ENCODE results near the gene DHX36.
A peak's percentile ranks its signal among the peaks of the same experiment; 100 is the strongest.

Gene DHX36

GRCh38 chr3:154280161-154280560 is 44.1 kb downstream of the DHX36 start:
- no peak for DNase-seq (ENCODE audit: low read depth)

GRCh38 chr3:154275965-154276364 is 48.3 kb downstream of the DHX36 start:
- DNase-seq (ENCODE audit: low read depth) = no peak

- DNase-seq (ENCODE audit: low read depth) = no peak
These were observed 49.0 kb downstream of the DHX36 start for GRCh38 chr3:154275292-154275691.

GRCh38 chr3:154274348-154274747 is 49.9 kb downstream of the DHX36 start:
- no peak for DNase-seq (ENCODE audit: low read depth)

DNA sequence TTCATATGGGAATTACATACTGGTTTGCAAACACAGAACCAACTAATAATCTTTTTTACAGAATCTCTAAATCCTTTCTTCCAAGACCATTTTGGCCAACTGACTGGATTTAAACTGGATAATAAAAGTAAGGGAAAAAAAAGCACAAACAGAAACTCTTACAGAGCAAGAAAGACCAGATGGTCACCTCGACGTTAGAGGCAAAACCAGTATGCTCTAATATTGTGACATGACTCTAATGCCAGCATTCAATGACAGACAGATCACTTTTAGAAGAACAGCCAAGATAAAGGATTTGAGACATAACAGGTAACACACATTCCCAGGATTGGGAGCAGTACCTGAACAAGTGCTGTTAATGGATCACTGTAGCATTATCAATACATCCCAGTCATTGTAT is 50.9 kb downstream of the DHX36 start:
- no peak for DNase-seq (ENCODE audit: low read depth)

- no peak for DNase-seq (ENCODE audit: low read depth)
These were observed 69.8 kb downstream of the DHX36 start for GRCh38 chr3:154254527-154254926.

DNA sequence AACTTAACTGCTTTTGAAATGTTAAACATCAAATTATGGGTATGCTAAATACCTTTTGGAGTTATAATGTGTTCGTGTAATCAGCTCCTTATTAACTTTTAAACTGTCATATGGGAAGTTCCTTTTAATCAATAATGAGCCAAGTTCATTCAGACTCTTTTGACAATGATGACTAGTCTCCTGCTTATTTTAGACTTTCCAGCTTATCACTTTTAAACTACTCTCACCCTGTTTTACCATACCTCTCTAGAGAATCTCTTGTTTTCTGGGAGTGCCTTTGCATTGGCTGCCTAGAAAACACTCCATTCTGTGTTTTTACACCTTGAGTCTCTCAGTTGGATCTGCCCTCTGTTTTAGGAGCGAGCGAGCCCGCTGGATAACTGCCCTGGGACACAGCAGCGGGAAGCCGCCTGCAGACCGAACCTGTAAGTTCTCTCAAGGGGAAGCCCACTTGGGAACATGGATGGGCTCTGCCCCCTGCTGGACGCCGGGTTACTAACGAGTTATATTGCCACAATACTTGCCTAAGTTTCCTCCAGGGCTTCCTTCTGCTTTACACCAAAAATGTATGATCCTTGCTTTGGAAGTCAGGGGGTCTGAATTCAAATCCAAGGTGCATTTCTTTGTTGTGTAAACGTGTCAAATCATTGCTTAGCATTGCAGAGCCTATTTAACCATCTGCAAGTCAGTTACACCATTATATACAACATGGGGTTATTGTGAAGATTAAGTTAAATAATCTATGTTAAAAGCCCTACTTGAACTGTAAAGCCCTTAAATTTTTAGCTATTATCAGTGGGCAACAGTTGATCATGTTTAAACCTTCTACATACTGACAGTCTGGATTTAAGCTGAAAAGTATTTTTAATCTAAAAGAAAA is 71.3 kb downstream of the DHX36 start:
- peak; percentile 29 for DNase-seq (ENCODE audit: low read depth)

- DNase-seq (ENCODE audit: low read depth) = no peak
These were observed 72.7 kb downstream of the DHX36 start for GRCh38 chr3:154251610-154252009.

- DNase-seq (ENCODE audit: low read depth) = no peak
These were observed 74.0 kb downstream of the DHX36 start for GRCh38 chr3:154250291-154250690.

- no peak for DNase-seq (ENCODE audit: low read depth)
These were observed 76.4 kb downstream of the DHX36 start for GRCh38 chr3:154247806-154248415.

DNA sequence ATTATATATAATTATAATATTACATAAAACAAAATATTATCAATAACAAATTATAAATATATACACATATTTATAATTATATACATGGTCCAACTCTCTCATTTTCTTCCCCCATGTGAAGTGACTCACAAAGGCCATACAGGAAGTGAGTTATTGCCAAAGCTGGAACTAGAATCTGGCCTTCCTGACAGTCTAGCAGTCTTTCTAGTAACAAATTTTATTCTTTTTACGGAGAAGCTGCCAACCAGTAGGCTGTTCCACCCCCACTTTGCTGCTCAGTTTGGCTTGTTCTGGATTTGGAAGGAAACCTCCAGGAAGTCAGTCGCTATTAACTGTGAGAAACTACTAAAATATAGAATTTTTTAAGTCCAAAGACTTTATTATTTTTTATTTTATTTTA is 79.6 kb downstream of the DHX36 start:
- no peak for DNase-seq (ENCODE audit: low read depth)

DNA sequence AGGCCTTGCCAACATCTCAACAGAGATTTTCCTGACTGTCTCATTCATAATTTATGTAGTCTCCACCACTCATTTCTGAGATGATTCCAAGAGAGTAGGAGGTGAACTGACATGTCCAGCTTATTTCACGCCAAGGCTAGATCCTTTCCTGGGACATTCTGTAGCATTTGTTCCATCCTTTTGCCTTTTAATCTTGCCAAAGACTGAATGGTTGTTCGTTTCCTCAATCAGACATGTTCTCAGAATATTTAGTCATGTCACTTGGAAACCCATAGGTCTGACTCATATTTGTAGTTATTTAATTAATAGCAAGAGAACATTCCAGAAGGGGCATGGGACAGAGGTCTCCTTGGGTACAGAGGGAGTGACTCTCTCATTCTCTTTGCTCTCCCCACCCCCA is 80.9 kb downstream of the DHX36 start:
- DNase-seq (ENCODE audit: low read depth) = no peak

- no peak for DNase-seq (ENCODE audit: low read depth)
These were observed 81.5 kb downstream of the DHX36 start for GRCh38 chr3:154242766-154243165.

- DNase-seq (ENCODE audit: low read depth) = no peak
These were observed 82.8 kb downstream of the DHX36 start for GRCh38 chr3:154241496-154241895.

DNA sequence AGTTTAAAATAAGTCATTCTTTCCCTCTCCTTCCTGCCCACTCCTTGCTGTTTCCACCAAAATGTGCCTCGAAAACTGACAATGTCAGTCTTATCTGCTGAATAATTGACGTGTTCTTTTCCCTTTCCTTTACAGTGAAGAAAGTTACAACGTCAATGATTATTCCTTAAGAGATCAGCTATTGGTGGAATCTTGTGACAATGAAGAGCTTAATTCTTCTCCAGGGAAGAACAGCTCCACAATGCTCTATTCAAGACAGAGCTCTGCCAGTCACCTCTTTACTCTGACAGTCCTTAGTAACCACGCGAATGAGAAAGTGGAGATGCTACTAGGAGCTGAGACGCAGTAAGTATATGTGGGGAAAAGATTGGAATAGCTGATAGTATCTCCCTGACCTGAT is 84.1 kb downstream of the DHX36 start:
- DNase-seq (ENCODE audit: low read depth) = no peak

DNA sequence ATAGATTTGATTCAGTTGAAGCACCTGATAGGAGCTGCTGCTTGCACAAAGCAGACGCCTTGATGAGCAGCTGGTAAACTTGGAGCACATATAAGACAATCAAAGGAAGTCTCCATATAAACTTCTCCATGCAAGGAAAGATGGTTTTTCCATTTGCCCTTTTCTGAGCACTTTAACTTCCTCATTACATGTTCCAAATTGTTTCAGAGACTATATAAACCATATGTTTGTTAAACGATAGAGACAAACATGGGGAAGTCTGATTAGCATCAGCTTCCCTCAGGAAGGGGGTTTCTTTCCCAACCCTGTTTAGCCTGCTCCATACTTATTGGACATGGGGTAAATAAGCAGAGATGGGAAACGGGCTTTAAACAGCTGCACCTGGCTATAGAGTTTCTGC is 88.0 kb downstream of the DHX36 start:
- DNase-seq (ENCODE audit: low read depth) = no peak

DNA sequence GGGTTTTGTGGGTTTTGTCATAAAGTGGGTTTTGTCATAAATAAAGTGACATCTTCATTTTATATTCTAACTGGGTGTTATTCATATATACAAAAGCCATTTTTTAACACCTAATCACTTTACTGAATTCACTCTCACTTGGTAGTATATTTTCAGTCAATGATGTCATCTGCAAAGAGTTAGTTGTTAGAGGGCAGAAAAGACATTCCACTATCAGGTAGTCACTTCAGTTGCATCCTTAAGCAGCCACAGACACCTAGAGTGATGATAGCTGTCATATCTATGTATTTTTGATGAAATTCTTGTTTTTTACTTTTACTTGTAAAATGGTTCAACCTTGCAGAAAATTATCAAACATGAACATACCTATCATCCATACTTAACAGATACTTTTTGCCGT is 89.0 kb downstream of the DHX36 start:
- DNase-seq (ENCODE audit: low read depth) = no peak

- no peak for DNase-seq (ENCODE audit: low read depth)
These were observed 95.1 kb downstream of the DHX36 start for GRCh38 chr3:154229217-154229590.

DNA sequence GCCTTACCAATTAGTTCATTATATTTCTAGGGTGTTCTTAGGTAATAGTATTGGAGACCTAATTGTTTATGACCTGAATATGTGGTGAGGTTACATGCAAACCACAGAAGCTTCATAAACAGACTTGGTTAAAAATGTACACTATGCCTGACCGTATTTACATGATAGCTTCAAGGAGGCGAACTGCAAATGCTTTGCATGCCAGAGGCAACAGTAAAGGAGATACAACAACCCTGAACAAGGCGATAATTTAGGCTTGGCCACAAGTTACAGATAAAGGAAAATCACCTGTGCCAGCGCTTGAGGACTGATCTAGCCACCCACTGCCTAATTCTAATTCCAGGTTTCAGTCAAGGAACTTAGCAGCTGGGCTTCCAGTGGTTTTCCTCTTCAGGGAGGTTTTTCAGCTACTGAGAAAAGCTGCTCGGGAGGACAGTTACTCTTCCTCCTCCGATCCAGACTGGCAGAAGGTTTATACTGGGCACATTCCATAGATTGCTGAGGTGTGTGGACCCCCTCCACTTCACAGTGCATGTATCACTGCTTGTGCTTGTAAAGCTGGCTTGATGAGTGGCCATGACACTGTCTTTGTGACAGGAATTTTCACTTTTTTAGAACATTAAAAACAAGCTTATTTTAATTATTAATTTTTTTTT is 95.6 kb downstream of the DHX36 start:
- DNase-seq (ENCODE audit: low read depth) = no peak

- DNase-seq (ENCODE audit: low read depth) = no peak
These were observed 96.8 kb downstream of the DHX36 start for GRCh38 chr3:154227531-154227930.

DNA sequence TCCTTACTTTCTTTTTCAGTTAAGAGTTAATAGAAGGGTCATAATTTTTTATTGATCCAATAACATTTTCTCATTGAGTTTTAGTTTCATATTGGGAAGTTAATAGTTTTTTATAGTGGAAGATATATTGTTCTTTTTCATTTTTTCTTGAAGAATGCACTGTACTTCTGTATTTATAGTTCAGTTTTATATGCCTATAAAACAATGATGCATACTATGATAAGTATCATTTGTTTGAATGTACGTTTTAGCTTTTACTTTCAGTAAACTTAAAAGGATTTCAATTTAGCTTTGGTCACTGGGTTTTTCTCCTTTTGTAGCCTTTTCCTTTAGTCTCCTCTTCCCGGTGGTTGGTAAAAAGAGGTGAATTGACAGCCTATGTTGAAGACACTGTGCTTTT is 98.8 kb downstream of the DHX36 start:
- DNase-seq (ENCODE audit: low read depth) = no peak

GRCh38 chr3:154224866-154225265 is 99.4 kb downstream of the DHX36 start:
- DNase-seq (ENCODE audit: low read depth) = no peak

- DNase-seq (ENCODE audit: low read depth) = no peak
These were observed 99.9 kb downstream of the DHX36 start for GRCh38 chr3:154224366-154224765.
